PC-9 (cell line): ENCODE measurements around the gene ZNF710. TPM values are rescaled to one million over a fixed set of nuclear protein-coding genes. Genes with fewer than 3 reads are reported as not detected.

ENCODE experiments used
- BruUV-seq: library from RNA; stranded (reverse); fragments of 400-500 nt; replicated peaks from 2 replicates; lab custom pipeline; 2021; lab: Mats Ljungman, UMichigan
- CTCF ChIA-PET: fragments of 300-600 bp; sonication (Branson Sonifier 250); formaldehyde crosslinking; loops from one replicate; lab custom pipeline; 2022; ENCODE audit warnings: antibody characterized with exemption; lab: Charles Lee
- POLR2A ChIA-PET: fragments of 300-600 bp; sonication (Branson Sonifier 250); formaldehyde crosslinking; loops from one replicate; lab custom pipeline; 2022; ENCODE audit warnings: antibody characterized with exemption; ENCODE audit not compliant: unreplicated experiment; lab: Charles Lee
- DNase-seq, 2 experiments: peaks; one replicate each; pipeline versions ENCODE4 v3.0.0 to v3.0.0-alpha.2; 2015 to 2022; ENCODE audit warnings: mixed read lengths in 1 of 2
- H2AFZ ChIP-seq: fragments of 200-600 bp; sonication (generic); 2 replicates; pipeline ENCODE4 v1.8.1; 2017; ENCODE audit warnings: antibody characterized with exemption
- H3F3A ChIP-seq: fragments of 200-600 bp; sonication (generic); 2 replicates; pipeline ENCODE4 v1.8.1; 2017; ENCODE audit warnings: antibody characterized with exemption, mild to moderate bottlenecking, low read depth; ENCODE audit not compliant: insufficient read depth
- H3K27ac ChIP-seq: fragments of 200-600 bp; sonication (generic); 2 replicates; pipeline ENCODE4 v1.6.1; 2016; ENCODE audit warnings: mixed run types
- H3K27me3 ChIP-seq: fragments of 200-600 bp; sonication (generic); 2 replicates; pipeline ENCODE4 v1.6.1; 2016; ENCODE audit warnings: low read depth, mixed run types; ENCODE audit not compliant: insufficient read depth
- H3K36me3 ChIP-seq: fragments of 200-600 bp; sonication (generic); 2 replicates; pipeline ENCODE4 v1.6.1; 2016; ENCODE audit warnings: low read depth, mixed run types
- H3K4me1 ChIP-seq: fragments of 200-600 bp; sonication (generic); replicated peaks from 2 replicates; pipeline ENCODE4 v1.6.1; 2016; ENCODE audit warnings: mixed run types; ENCODE audit not compliant: insufficient read depth
- H3K4me2 ChIP-seq: fragments of 200-600 bp; sonication (generic); 2 replicates; pipeline ENCODE4 v1.6.1; 2017; ENCODE audit warnings: mixed run types
- H3K4me3 ChIP-seq: fragments of 200-600 bp; sonication (generic); 2 replicates; pipeline ENCODE4 v1.6.1; 2016; ENCODE audit warnings: mixed run types
- H3K79me2 ChIP-seq: fragments of 200-600 bp; sonication (generic); 2 replicates; pipeline ENCODE4 v1.6.1; 2017; ENCODE audit warnings: low read depth, mixed run types
- H3K9me2 ChIP-seq: fragments of 200-600 bp; sonication (generic); 2 replicates; pipeline ENCODE4 v1.8.1; 2017; ENCODE audit warnings: mild to moderate bottlenecking; ENCODE audit not compliant: insufficient read depth
- H3K9me3 ChIP-seq: fragments of 200-600 bp; sonication (generic); 2 replicates; pipeline ENCODE4 v1.8.1; 2016; ENCODE audit warnings: low read depth; ENCODE audit not compliant: insufficient read depth
- H4K20me1 ChIP-seq: fragments of 200-600 bp; sonication (generic); 2 replicates; pipeline ENCODE4 v1.8.1; 2017; ENCODE audit not compliant: insufficient read depth
- EZH2 ChIP-seq: fragments of 200-600 bp; sonication (generic); IDR thresholded peaks from 2 replicates; pipeline ENCODE4 v1.8.0; 2017; ENCODE audit warnings: antibody characterized with exemption, low read depth
- intact Hi-C: fragments of 100-400 bp; cut with micrococcal nuclease; formaldehyde crosslinking; loops from one replicate; pipeline ENCODE4 v1.10.0; 2022; ENCODE audit not compliant: unreplicated experiment
- total RNA-seq: library from RNA; stranded (reverse); gene quantifications from 2 replicates; pipeline ENCODE4 v1.2.3, GENCODE V29; 2021
- TF ChIP-seq, protein P1 (sequence below): fragments of 200-600 bp; sonication (generic); conservative IDR thresholded peaks from 2 replicates; pipeline ENCODE4 v1.6.1; 2017; ENCODE audit warnings: mixed run types, antibody characterized with exemption, mild to moderate bottlenecking, moderate library complexity

ZNF710 gene
- total RNA-seq, 1 experiment from 2014 or later: 23.4 TPM

DNA sequence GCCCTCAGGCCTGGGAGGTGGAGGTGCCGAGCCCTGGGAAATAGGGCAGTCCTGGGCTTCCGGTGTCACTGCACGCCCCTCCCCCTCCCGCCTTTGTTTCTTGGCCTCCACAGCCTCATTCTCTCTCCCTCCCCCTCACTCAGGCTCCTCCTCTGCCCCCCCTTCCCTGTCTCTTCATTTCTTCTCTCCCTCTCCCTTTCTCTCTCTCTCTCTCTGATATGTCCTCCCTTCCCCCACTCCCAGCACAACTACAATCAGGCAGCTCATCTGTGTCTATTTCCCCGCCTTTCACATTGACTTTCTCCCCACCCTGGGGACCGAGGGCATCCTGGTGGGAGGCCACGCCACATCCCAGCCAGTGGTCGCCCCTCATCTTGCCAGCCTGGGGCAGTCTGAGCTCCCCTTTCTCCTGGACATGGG lies 60.9 kb downstream of the ZNF710 start:
- Histone ChIP-seq H3F3A (no peaks in the 10 kb centered on the region), H3K9me3 (no peaks in the 10 kb centered on the region), H2AFZ (no peak overlapping the region), H3K4me1 (no peaks in the 10 kb centered on the region), H3K79me2 (no peaks in the 10 kb centered on the region), H3K27ac (no peak overlapping the region), H3K9me2 (no peaks in the 10 kb centered on the region), H3K27me3 (no peaks in the 10 kb centered on the region), H4K20me1 (no peaks in the 10 kb centered on the region), H3K4me3 (no peak overlapping the region), H3K36me3 (no peaks in the 10 kb centered on the region), H3K4me2 (no peak overlapping the region)
- CTCF ChIA-PET: interaction anchor here (0.6 kb wide), 1 partner anchor 153 kb away, joined by 4 read pairs; no protein-coding TSS in a partner anchor
- BruUV-seq: no TSS peak
- no peak for TF ChIP-seq EZH2
- TF ChIP-seq, protein P1, sequence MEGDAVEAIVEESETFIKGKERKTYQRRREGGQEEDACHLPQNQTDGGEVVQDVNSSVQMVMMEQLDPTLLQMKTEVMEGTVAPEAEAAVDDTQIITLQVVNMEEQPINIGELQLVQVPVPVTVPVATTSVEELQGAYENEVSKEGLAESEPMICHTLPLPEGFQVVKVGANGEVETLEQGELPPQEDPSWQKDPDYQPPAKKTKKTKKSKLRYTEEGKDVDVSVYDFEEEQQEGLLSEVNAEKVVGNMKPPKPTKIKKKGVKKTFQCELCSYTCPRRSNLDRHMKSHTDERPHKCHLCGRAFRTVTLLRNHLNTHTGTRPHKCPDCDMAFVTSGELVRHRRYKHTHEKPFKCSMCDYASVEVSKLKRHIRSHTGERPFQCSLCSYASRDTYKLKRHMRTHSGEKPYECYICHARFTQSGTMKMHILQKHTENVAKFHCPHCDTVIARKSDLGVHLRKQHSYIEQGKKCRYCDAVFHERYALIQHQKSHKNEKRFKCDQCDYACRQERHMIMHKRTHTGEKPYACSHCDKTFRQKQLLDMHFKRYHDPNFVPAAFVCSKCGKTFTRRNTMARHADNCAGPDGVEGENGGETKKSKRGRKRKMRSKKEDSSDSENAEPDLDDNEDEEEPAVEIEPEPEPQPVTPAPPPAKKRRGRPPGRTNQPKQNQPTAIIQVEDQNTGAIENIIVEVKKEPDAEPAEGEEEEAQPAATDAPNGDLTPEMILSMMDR: no peak
- intact Hi-C loops: no loop called here
- POLR2A ChIA-PET: no interaction called here
- DNase-seq: no peak

DNA sequence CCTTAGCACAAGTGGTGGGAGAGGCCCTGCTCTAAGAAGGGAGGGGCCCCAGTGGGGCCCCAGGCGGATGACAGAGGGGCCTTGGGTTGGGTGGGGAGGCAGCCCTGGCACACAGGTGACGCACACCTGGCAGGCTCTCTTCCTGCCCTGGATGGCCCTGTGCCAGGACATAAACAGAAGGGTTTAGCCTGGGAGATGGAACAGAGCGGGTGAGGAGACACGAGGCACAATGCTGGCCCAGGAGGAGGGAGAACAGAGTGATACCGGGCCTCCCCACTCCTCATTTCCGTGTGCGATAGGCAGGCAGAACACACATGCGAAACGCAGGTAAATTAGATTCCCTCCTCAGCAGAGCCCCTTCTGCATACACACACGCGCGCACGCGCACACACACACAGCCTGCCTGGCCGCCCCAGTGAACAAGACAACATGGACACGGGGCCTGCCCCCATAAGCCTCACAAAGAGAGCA lies 61.4 kb downstream of the ZNF710 start:
- H3K4me3 ChIP-seq: no peak overlapping the region
- H3K4me2 ChIP-seq: no peak overlapping the region
- ChIA-PET CTCF (interaction anchor here (0.6 kb wide), 1 partner anchor 152 kb away, joined by 4 read pairs; no protein-coding TSS in a partner anchor), POLR2A (no interaction called here)
- no peaks in the 10 kb centered on the region for H3F3A ChIP-seq
- no peaks in the 10 kb centered on the region for H3K27me3 ChIP-seq
- no peak overlapping the region for H2AFZ ChIP-seq
- intact Hi-C loops: no loop called here
- no peaks in the 10 kb centered on the region for H3K79me2 ChIP-seq
- no peak overlapping the region for H3K27ac ChIP-seq
- H3K4me1 ChIP-seq: no peaks in the 10 kb centered on the region
- no peaks in the 10 kb centered on the region for H3K36me3 ChIP-seq
- DNase-seq: no peak
- no peaks in the 10 kb centered on the region for H3K9me3 ChIP-seq
- H3K9me2 ChIP-seq: no peaks in the 10 kb centered on the region
- BruUV-seq: no TSS peak
- H4K20me1 ChIP-seq: no peaks in the 10 kb centered on the region
- TF ChIP-seq, protein P1: no peak

DNA sequence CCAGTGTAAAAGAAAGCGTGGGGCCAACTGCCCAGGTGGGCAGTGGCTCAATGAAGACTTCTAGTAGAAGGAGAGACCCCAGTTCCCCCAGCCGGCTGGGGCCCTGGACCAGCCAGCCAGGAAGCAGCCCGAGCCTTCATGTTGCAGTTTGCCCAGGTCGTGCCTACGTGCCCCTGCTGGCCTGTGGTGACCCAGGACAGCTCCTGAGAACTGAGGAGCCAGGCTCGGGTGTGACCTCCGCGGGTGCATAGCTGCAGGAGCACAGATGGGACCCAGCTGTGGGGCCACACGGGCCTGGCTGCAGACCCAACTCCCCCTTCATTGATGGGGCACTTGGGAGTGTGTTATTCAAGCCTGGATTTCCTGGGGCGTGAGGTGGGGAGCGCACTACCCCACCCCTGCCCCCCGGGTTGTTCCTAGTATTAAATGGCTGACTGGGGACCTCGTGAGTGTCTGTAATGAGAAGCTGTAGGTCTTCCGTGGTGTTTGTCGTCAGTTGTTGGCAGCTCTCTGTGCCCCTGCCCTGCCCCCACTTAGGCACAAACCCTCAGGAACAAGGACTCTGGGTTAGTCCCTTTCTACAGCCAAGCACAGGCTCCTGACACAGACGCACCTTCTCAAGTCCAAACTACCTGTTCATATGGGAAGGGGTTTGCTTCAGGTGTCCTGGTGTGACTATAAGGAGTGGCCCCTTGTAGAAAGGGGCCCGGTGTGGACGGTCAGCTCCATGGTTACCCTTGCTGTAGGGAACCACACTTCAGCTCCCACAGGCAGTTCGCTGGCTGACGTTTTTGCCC lies 62.0 kb downstream of the ZNF710 start:
- no peak for TF ChIP-seq EZH2
- TF ChIP-seq, protein P1: no peak
- CTCF ChIA-PET: no interaction called here
- intact Hi-C loops: no loop called here
- H3K27me3 ChIP-seq: no peaks in the 10 kb centered on the region
- POLR2A ChIA-PET: no interaction called here
- no peaks in the 10 kb centered on the region for H3K9me2 ChIP-seq
- H4K20me1 ChIP-seq: no peaks in the 10 kb centered on the region
- no peak overlapping the region for H2AFZ ChIP-seq
- H3K4me1 ChIP-seq: no peaks in the 10 kb centered on the region
- no peaks in the 10 kb centered on the region for H3F3A ChIP-seq
- BruUV-seq: no TSS peak
- no peaks in the 10 kb centered on the region for H3K9me3 ChIP-seq
- H3K36me3 ChIP-seq: no peaks in the 10 kb centered on the region
- no peak overlapping the region for H3K4me3 ChIP-seq
- H3K79me2 ChIP-seq: no peaks in the 10 kb centered on the region
- no peak overlapping the region for H3K27ac ChIP-seq
- no peak for DNase-seq
- H3K4me2 ChIP-seq: no peak overlapping the region
